ENCODE measurements around the gene ENG. TPM values are rescaled to one million over a fixed set of nuclear protein-coding genes. Genes with fewer than 3 reads are reported as not detected.

The ENG gene
- total RNA-seq, 4 donors from 2014 or later = 12.0 to 51.1 (median 19.6) TPM

DNA sequence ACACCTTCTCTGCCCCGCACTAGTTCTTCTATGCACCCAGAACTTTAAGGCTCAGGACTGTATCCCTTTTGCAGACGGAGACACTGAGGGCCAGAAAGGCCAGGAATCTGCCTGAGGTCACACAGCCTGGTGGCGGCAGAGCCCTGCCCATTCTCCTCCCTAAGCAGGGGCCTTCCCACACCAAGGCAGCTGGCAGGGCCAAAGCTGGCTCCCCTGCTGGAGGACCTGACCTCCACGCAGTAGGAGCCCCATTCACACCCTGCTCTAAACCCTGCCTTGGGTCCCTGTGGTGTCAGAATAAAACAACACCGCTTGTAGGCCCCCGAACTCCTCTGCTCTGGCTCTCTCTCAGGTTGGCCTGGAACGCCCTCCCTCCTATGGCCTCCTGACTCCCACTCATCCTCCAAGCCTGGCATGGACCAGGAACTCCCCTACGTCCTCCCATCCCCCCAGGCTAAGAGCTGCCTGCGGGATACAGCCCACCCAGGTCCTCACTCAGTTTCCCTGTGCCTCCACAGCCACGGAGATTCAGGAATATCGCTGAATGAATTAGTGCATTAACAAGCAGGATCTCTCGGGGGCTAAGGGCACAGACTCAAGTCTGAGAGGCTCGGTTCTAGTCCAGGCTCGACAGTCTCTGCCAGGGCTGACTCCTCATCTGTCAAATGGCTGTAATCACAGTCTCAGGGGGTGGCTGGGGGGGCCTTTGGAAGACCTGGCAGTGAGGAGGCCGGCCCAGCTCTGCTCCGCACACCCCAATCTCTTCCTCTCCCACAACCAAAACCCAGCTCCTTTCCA is 42.1 kb upstream of the ENG start:
- DNase-seq (ENCODE audit: low spot score in 2 of 2) = no peak
- 76% methylated on average over 16 of the region's 16 CpGs for WGBS, 2 donors
- intact Hi-C loops (cut with DNase I; ENCODE audit: low total_unique reads) = no loop called here
- H3K4me3 ChIP-seq (ENCODE audit: low read depth, poor library complexity, severe bottlenecking) = no peak overlapping the region
- no peak for TF ChIP-seq POLR2A (IDR thresholded peaks at IDR 0.05)

DNA sequence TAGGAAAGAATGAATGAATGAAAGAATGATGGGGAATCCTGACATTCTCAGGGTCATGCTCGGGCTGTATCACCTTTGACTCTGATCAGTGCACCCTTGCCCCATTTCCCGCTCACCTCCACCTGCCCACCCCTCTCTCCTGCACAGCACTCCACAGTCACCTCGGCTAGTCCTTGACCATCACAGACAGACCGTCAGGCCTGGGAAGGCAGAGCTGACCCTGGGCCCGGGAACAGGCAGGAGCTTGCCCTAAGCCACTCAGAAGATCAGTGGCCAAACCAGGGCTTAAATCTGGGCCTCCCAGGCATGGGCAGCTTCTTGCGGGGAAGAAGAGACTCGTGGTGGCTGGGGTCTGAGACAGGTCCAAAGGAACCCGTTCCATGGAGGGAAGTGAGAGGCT is 41.4 kb upstream of the ENG start:
- no peak overlapping the region for H3K4me3 ChIP-seq (ENCODE audit: low read depth, poor library complexity, severe bottlenecking)
- DNase-seq (ENCODE audit: low spot score in 2 of 2) = no peak
- TF ChIP-seq POLR2A (IDR thresholded peaks at IDR 0.05) = no peak
- TF ChIP-seq, protein P1, sequence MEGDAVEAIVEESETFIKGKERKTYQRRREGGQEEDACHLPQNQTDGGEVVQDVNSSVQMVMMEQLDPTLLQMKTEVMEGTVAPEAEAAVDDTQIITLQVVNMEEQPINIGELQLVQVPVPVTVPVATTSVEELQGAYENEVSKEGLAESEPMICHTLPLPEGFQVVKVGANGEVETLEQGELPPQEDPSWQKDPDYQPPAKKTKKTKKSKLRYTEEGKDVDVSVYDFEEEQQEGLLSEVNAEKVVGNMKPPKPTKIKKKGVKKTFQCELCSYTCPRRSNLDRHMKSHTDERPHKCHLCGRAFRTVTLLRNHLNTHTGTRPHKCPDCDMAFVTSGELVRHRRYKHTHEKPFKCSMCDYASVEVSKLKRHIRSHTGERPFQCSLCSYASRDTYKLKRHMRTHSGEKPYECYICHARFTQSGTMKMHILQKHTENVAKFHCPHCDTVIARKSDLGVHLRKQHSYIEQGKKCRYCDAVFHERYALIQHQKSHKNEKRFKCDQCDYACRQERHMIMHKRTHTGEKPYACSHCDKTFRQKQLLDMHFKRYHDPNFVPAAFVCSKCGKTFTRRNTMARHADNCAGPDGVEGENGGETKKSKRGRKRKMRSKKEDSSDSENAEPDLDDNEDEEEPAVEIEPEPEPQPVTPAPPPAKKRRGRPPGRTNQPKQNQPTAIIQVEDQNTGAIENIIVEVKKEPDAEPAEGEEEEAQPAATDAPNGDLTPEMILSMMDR (IDR thresholded peaks at IDR 0.05) = no peak
- 96 to 99% methylated on average over 8 of the region's 8 CpGs for WGBS, 2 donors
- intact Hi-C loops (cut with DNase I; ENCODE audit: low total_unique reads) = no loop called here

DNA sequence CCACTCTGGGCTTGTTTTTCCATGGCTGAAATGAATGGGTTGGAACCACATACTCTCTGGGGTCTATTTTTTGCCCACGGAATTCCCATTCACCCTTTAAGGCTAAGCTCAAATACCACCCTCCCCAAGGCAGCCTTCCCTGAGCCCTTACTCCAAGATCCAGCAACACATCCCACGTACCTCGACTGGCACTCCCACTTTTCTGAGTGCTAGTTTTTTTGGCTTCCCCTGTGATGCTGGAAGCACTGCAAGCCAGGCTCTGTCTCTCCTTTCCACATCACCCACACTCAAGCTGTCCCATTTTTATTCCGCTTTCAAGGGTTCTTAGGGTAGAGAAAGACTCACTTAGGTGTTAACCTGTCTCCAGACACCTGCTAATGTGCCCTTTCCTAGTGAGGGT is 38.9 kb upstream of the ENG start:
- DNase-seq (ENCODE audit: low spot score in 2 of 2) = no peak
- intact Hi-C loops (cut with DNase I; ENCODE audit: low total_unique reads) = no loop called here
- 97 to 98% methylated on average over 4 of the region's 4 CpGs for WGBS, 2 donors

DNA sequence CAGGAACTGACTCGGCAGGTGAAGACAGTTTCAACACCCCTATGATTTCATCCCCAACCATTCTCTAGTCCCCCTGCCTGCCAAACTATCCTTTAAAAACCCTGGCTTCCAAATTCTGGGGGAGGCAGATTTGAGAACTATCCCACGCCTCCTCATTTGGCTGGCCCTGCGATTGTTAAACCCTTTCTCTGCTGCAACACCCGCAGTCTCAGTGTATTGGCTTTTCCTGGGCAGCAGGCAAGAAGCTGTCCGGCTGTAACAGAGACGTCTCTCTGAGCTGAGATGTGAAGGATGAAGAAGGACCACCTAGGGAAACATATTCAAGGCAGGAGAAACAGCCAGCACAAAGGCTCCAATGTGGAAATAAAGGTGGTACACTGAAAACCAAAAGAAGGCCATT is 38.4 kb upstream of the ENG start:
- no peak for DNase-seq (ENCODE audit: low spot score in 2 of 2)
- H3K4me3 ChIP-seq (ENCODE audit: low read depth, poor library complexity, severe bottlenecking) = no peak overlapping the region
- TF ChIP-seq, protein P1 (IDR thresholded peaks at IDR 0.05) = no peak
- TF ChIP-seq POLR2A (IDR thresholded peaks at IDR 0.05) = no peak
- intact Hi-C loops (cut with DNase I; ENCODE audit: low total_unique reads) = no loop called here
- WGBS, 2 donors = 95 to 97% methylated on average over 6 of the region's 6 CpGs

More for the DNA sequence above, 38.9 kb upstream of the ENG start:
- TF ChIP-seq POLR2A (IDR thresholded peaks at IDR 0.05) = no peak
- TF ChIP-seq, protein P1 (IDR thresholded peaks at IDR 0.05) = no peak
- H3K4me3 ChIP-seq (ENCODE audit: low read depth, poor library complexity, severe bottlenecking) = no peak overlapping the region

DNA sequence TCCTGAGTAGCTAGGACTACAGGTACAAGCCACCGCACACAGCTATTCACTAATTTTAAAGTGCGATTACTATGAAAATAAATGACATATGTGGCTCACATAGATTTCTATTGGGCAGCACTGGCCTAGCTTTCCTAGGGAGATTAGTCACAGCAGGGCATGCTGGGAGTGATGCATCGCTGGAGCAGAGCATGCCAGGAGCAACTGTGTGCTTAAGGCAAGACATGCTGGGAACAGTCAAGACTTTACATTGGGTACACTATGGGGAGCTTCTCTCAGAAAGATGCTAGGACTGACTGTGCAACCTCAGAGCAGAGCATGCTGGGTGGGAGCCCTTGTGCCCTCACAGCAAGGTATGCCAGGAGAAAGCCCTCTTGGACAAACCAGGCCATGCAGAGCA is 35.6 kb upstream of the ENG start:
- TF ChIP-seq, protein P1 (IDR thresholded peaks at IDR 0.05) = no peak
- no peak for TF ChIP-seq POLR2A (IDR thresholded peaks at IDR 0.05)
- no peak overlapping the region for H3K4me3 ChIP-seq (ENCODE audit: low read depth, poor library complexity, severe bottlenecking)
- WGBS, 2 donors = 92 to 94% methylated on average over 3 of the region's 3 CpGs
- DNase-seq (ENCODE audit: low spot score in 2 of 2) = no peak
- intact Hi-C loops (cut with DNase I; ENCODE audit: low total_unique reads) = no loop called here

DNA sequence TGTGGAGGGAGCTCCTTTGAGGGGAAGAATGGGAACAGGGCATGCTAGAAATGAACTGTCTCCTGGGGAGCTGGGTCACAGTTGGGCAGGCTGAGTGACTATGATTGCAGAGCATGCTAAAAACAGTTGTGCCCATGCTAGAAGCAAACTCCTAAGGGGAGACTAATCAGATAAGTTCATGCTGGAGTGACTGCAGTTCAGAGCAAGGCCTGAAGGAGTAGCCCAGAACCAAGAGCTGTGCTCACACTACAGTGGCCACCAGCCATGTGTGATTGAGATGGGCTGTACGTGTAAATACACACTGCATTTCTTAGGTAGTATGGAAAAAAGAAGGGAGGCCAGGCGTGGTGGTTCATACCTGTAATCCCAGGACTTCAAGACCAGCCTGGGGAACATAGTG is 33.3 kb upstream of the ENG start:
- H3K4me3 ChIP-seq (ENCODE audit: low read depth, poor library complexity, severe bottlenecking) = no peak overlapping the region
- TF ChIP-seq POLR2A (IDR thresholded peaks at IDR 0.05) = no peak
- TF ChIP-seq, protein P1 (IDR thresholded peaks at IDR 0.05) = no peak
- no peak for DNase-seq (ENCODE audit: low spot score in 2 of 2)
- WGBS, 2 donors = 88 to 90% methylated on average over 2 of the region's 2 CpGs
- intact Hi-C loops (cut with DNase I; ENCODE audit: low total_unique reads) = no loop called here

Data from lower leg skin (tissue), 4 donors.